Activated naive CD4-positive, alpha-beta T cell treated with anti-CD3 and anti-CD28 coated beads, Interleukin-2, amount 50 U/mL, for 72 hours (primary cell): Measurements from ENCODE around the gene HSPB2. TPM values are rescaled to one million over a fixed set of nuclear protein-coding genes. Genes with fewer than 3 reads are reported as not detected.
A peak's percentile ranks its signal among the peaks of the same experiment; 100 is the strongest.

Experiments
- ATAC-seq, 2 donors: fragments of 150-1000 bp; cut with Tn5 transposase; 2 replicates each; pipeline ENCODE4 v1.10.0; 2021; ENCODE audit warnings: mild to moderate bottlenecking in 2 of 2, moderate library complexity in 2 of 2
- DNase-seq, 2 donors: peaks; one replicate each; pipeline ENCODE4 v3.0.0; 2021 to 2022; ENCODE audit warnings: low spot score in 2 of 2
- H3K27ac Mint-ChIP-seq, 2 donors: one replicate each; pipeline ENCODE4 v1.8.0; 2022; ENCODE audit warnings: mild to moderate bottlenecking in 2 of 2, mixed read lengths in 2 of 2
- H3K36me3 Mint-ChIP-seq, 2 donors: one replicate each; pipeline ENCODE4 v1.8.0; 2022; ENCODE audit warnings: mixed read lengths in 2 of 2
- H3K9me3 Mint-ChIP-seq, 2 donors: one replicate each; pipeline ENCODE4 v1.8.0; 2022; ENCODE audit warnings: mixed read lengths in 2 of 2
- total RNA-seq, 2 donors: library from RNA; stranded (reverse); gene quantifications; one replicate each; pipeline ENCODE4 v1.2.3, GENCODE V29; 2022

Gene HSPB2
- total RNA-seq, 2 donors from 2014 or later: not detected

DNA sequence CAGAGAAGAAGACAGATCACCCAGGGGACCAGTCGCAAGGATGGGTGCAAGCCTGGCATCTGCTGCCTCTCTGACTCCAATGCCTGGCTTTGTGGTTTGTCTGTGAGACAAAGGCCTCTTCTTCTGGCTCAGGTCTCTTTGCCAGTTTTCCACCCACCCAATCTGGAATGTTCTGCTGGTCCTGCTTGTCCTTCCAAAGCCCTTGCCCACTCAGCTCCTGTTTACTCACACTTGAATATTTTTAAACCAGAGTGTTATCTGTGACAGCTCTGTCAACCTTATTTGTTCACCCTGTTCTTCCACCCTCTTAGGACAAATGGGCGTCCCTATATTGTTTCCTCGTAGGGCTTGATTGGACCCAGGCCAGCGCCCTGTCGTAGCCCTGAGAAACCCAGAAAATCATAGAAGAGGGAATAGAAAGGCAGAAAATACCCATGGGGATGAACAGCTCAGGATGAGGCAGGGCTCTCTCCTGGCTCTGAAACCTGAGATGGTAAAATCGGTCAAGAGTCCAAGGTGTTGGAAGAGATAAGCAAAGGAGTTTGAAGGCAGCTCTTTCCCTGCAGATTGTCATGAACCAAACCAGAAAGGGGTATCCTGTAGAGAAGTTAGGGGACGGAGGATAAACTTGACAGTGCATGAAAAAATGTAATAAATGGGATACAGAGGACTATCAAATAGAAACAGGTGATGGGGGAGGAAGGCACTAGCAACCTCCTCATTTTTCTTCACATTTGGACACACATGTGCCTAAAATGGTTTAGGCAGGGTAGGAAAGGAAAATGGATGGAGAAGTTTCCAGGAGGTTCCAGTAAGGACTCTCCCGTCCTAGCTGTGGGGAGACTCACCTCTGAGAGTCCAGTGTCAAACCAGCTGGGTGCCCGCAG is 1.6 kb upstream of the HSPB2 start:
- H3K36me3 Mint-ChIP-seq: no peaks in the 10 kb centered on the region
- peak overlapping the region in 1 of 2 donors; percentile 24 for H3K27ac Mint-ChIP-seq
- H3K9me3 Mint-ChIP-seq: no peaks in the 10 kb centered on the region
- ATAC-seq (no peak), DNase-seq (no peak)

DNA sequence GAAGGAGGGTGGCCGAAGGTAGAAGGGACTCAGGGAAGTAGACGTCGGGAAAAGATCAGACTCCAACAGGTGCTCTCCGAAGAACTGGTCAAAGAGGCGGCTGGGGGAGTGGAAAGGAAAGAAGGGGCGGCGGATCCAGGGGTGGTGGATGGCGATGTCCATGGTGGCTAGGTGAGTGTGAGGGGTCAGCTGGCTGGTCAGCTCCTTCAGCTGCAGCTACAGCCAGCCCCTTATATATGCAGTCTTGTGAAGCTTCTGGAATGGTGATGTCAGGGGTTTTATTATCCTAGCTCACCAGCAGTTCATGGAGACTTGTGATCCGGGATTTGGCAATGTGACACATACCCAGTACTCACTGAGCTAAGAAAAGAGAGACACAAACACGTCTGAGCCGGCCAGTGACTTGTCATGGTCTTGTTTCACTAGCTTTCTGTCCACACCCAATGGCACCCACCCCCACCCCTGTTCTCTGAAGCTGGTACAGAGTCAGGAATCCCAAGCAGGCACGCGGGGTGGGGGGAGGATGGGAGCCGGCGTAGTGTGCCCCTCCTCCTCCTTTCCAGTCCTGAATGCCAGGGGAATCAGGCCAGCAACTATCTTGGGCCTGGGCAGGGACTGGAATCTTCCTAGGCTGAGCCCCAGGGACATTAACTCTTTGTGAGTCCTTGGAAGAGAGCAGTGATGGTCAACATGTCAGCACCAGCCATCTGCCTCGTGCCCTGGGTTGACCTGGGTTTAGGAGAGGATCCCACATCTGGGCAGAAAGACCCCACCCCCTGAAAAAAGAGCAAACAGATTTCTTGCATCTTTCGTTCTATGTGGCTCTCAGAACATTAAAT is 752 bp upstream of the HSPB2 start, which contains the start of gene CRYAB:
Gene CRYAB, minus strand, starts transcription at position 208 of the 839 bp plus-strand sequence. Its CDS starts 46 bp downstream, at position 162.
- ATAC-seq (no peak), DNase-seq (no peak)
- Mint-ChIP-seq H3K27ac (peak within 1 kb of the TSS in 1 of 2 donors; percentile 24), H3K36me3 (no peaks in the 10 kb centered on the region), H3K9me3 (no peaks in the 10 kb centered on the region)

DNA sequence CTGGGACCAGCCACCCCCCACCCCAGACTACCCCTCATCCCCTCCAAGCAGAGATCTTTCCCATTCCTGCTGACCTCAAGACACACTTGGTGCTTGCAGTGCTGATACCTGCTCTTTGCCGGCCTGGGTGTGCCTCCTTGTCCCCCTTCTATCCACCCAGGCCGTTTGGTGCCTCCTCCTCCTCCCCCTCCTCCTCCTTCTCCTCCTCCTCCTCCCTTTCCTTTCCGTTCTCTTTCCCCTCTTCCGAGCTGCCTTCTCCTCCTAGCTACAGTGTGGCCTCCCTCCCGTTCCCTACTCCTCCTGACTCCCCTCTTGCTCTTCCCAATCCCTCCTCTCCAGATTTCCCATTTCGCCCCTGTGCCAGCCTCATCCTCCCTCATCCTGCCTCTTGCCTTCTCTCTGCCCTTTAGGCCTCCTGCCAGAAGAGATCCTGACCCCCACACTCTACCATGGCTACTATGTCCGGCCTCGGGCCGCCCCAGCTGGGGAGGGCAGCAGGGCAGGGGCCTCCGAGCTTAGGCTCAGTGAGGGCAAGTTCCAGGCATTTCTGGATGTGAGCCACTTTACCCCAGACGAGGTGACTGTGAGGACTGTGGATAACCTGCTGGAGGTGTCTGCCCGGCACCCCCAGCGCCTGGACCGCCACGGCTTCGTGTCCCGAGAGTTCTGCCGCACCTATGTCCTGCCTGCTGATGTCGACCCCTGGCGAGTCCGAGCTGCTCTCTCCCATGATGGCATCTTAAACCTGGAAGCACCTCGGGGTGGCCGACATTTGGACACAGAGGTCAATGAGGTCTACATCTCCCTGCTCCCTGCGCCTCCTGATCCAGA is 712 bp downstream of the HSPB2 start:
- H3K36me3 Mint-ChIP-seq: no peaks in the 10 kb centered on the region
- DNase-seq: no peak
- H3K27ac Mint-ChIP-seq: no peak overlapping the region
- no peak for ATAC-seq
- no peaks in the 10 kb centered on the region for H3K9me3 Mint-ChIP-seq

DNA sequence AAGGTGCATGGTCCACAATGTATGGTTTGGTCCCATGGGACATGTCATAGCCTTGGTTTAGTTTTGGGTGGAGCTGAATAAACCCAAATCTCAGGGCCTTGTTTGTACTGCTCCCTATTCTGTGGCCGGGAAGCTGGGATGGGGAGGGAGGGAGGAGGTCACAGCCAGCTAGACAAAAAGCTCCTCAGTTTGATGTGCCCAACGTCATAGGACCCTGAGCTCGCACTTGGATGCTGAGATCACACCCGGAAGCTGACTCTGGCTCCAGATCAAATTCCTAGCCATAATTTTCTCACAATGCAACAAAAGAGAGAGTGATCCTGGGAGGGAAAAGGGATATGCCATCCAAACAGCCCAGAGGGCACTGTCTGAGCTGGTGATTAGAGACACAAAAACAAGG is 1.5 kb downstream of the HSPB2 start:
- no peak for DNase-seq
- Mint-ChIP-seq H3K36me3 (no peaks in the 10 kb centered on the region), H3K27ac (no peak overlapping the region), H3K9me3 (no peaks in the 10 kb centered on the region)
- ATAC-seq: no peak

DNA sequence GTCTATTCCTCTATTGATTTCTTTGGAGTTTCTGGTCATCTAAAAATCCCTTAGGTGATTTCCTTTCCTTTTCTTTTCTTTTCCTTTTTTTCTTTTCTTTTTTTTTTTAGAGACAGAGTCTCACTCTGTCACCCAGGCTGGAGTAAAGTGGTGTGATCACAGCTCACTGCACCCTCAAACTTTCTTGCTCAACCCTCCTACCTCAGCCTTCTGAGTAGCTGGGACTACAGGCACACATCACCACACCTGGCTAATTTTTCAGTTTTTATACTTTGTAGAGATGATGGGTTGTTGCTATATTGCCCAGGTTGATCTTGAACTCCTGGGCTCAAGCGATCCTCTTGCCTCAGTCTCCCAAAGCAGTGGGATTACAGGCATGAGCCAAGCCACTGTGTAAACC is 4.2 kb downstream of the HSPB2 start:
- Mint-ChIP-seq H3K36me3 (no peaks in the 10 kb centered on the region), H3K9me3 (no peaks in the 10 kb centered on the region), H3K27ac (no peak overlapping the region)
- DNase-seq (no peak), ATAC-seq (no peak)

DNA sequence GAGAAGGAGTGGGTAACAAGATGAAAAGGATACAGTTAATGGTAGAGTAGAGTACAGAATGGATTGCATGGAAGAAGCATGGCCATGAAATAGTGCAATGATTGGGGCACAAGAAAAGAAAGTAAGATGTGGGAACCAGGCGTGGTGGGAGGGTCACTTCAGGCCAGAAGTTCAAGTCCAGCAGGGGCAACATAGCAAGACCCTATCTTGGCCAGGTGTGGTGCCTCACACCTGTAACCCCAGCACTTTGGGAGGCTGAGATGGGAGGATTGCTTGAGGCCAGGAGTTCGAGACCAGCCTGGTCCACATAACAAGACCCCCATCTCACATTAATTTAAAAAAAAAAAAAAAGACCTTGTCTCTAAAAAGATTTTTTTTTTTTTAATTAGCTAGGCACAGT is 4.8 kb downstream of the HSPB2 start:
- ATAC-seq (no peak), DNase-seq (no peak)
- H3K36me3 Mint-ChIP-seq: no peaks in the 10 kb centered on the region
- H3K27ac Mint-ChIP-seq: no peak overlapping the region
- H3K9me3 Mint-ChIP-seq: no peaks in the 10 kb centered on the region

DNA sequence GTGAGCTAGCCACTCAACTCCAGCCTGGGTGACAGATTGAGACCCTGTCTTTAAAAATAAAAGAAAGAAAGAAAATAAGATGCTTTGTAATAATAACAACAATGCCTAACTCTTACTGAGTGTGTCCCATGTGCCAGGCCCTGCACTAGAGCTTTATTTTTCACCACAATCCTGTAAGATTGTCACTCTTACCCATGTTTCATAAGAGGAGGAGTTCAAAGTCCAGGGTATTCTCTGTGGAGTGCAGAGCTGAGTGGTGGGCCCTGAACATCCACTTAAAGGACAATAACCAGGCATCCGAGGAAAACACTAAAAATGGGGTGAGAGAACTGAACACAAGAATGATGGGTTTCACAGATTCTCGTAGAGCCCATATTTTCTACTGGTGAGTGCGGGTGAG is 5.3 kb downstream of the HSPB2 start:
- no peak overlapping the region for H3K27ac Mint-ChIP-seq
- H3K36me3 Mint-ChIP-seq: no peaks in the 10 kb centered on the region
- ATAC-seq (no peak), DNase-seq (no peak)
- no peaks in the 10 kb centered on the region for H3K9me3 Mint-ChIP-seq

DNA sequence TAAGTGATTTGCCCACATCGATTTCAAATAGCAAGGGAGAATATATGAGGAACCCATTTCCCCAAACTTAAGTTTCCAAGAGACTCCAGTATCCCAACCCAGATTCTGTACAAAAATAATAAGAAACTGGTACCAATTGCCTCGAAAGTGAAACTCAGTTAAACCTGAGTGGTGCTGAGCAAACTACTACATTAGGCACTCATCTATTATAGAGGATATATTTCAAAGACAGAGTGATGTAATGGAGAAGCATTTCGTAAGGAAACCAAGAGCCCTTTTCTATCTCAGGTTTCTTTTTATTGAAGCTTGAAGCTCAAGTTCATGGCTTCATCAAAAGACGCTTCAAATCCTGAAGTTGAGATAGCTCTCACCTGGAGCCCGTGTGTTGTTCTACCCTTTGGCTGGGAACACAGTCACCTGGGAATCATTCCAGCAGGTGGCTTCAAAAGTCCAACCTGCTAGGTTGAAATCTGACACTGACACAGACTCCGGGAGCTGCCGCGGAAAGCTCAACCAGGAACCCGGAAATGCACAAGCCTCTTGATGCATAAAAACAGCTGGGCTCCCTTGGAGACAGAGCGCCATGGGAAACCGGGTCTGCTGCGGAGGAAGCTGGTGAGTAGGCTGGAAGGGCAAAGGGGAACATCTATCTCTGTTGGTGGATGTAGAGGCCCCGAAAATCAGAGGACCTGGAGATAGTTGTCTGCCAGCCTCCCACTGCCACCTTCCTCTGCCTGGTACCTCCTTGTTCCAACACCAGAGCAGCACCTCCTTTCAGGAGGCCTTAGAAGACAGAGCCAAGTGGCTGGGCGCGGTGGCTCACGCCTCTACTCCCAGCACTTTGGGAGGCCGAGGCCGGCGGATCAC is 6.1 kb downstream of the HSPB2 start, which contains the start of gene C11orf52:
Gene C11orf52, plus strand, starts transcription at position 524 of the 867 bp plus-strand sequence. Its CDS starts 60 bp downstream, at position 584.
- ATAC-seq: no peak
- no peak within 1 kb of the TSS for H3K27ac Mint-ChIP-seq
- H3K36me3 Mint-ChIP-seq: no peaks in the 10 kb centered on the region
- no peak for DNase-seq
- H3K9me3 Mint-ChIP-seq: no peaks in the 10 kb centered on the region

DNA sequence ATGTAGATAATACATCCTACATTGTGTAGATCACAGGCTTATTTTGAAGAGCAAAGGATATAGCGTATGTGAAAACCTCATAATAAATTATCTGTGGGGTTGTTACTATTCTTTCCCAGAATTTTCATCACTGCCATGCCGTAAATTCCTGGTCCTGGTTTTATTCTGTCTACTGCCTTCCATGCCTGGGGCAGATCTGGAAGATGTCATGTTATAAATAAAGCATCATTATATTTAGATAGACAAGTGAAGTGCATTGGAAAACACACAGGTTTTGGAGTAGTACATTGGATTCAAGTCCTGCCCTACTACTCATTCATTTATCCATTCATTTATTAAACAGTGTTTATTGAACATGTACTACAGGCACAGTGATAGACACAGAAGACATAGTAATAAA is 8.4 kb downstream of the HSPB2 start:
- H3K9me3 Mint-ChIP-seq: no peaks in the 10 kb centered on the region
- no peaks in the 10 kb centered on the region for H3K36me3 Mint-ChIP-seq
- ATAC-seq (no peak), DNase-seq (no peak)
- H3K27ac Mint-ChIP-seq: no peak overlapping the region

DNA sequence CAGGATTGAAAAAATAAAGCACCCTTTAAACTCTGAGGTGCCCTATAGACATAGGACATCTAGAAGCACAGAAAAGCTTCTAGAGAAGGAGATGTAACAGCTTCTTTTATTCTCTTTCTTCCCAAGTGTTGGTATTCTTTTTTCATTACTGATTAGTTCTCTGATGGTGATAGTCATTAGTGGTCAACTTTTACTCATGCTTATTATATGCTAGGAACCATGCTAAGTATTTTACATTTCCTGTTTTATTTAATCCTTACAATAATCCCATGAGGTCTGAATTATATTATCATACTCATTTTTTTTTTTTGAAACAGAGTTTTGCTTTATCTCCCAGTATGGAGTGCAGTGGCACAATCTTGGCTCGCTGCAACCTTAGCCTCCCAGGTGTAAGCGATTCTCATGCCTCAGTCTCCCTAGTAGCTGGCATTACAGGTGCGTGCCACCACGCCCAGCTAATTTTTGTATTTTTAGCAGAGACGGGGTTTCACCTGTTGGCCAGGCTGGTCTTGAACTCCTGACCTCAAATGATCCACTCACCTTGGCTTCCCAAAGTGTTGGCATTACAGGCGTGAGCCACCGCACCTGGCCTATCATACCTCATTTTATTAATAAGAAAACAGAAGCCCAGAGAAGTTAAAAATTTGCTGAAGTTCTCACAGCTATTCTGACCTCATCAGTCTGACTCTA is 9.2 kb downstream of the HSPB2 start:
- Mint-ChIP-seq H3K36me3 (no peaks in the 10 kb centered on the region), H3K9me3 (no peaks in the 10 kb centered on the region), H3K27ac (no peak overlapping the region)
- DNase-seq (no peak), ATAC-seq (no peak)

DNA sequence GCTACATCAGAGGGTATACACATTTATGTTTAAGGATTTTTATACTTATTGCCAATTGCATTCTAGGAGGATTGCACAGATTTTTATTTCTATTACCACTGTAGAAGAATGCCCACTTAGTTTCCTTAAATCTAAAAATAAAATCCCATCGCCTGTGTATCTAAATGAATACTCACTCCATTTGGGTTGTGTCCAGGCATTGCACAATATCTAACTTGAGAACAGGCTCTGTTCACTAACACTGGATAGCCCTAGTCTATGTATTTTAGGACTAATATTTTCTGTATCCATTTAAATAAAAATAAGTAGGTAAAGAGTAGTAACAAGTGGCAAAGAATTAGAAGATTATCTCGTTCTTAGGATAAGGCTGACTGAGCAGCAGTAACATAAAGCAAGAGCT is 10.3 kb downstream of the HSPB2 start:
- Mint-ChIP-seq H3K36me3 (no peaks in the 10 kb centered on the region), H3K9me3 (no peaks in the 10 kb centered on the region), H3K27ac (peak overlapping the region in 1 of 2 donors; percentile 2)
- no peak for ATAC-seq
- DNase-seq: no peak

DNA sequence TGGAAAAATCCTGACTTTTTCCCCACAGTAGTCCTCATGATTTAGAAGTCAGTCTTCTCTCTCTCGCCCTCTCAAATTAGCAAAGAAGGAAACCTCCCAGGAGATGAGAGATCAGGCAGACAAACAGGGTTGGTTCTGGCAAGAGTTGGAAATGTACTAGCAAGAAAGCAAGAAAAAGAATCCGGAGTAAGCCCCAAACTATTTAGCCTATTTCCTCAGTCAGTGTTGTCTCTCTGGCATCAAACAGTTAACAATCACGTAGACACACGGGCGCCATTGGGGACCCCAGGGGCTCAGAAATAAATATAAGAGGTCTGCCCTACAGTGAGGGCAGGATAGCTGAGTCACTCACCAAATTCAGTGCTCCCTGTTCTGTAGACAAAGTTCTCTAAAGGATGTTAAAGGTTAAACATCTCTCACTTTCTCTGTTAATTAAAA is 10.8 kb downstream of the HSPB2 start:
- no peak for ATAC-seq
- Mint-ChIP-seq H3K36me3 (no peaks in the 10 kb centered on the region), H3K27ac (peak overlapping the region; percentile 2 to 15), H3K9me3 (no peaks in the 10 kb centered on the region)
- no peak for DNase-seq

DNA sequence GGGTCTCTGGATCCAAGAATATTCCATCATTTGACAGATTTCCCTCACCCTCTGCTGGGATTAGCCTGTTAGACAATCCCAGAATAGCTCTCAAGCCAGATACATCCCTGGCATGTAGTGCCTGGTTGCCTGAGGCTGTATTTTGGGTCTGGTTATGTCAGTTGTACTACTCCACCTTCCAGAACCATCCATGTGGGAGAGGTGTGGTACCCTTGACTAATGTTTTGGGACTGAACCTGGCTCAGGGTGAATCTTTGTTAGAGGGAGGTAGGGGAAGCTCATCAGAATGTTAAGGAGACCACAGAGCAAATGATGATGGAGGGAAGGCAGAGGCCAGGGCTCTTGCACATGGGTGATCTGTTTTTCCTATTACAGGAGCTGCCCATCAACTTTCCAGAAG is 11.4 kb downstream of the HSPB2 start:
- H3K36me3 Mint-ChIP-seq: no peaks in the 10 kb centered on the region
- ATAC-seq: no peak
- peak overlapping the region in 1 of 2 donors; percentile 2 for H3K27ac Mint-ChIP-seq
- no peak for DNase-seq
- no peaks in the 10 kb centered on the region for H3K9me3 Mint-ChIP-seq

DNA sequence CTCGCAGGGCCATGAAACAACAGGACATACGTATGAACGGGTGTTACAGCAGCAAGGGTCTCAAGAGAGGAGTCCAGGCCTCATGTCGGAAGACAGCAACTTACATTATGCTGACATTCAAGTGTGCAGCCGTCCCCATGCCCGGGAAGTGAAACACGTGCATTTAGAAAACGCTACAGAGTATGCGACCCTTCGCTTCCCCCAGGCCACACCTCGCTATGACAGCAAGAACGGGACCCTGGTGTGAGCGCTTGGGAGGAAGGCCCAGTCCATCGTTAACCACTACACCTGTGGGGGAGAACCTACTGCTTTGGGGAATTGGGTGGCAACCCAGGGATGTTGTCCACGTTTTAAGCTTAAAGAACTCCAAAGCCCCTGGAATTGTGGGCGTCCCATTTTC is 13.4 kb downstream of the HSPB2 start:
- Mint-ChIP-seq H3K27ac (peak overlapping the region in 1 of 2 donors; percentile 86), H3K9me3 (no peaks in the 10 kb centered on the region), H3K36me3 (no peaks in the 10 kb centered on the region)
- no peak for ATAC-seq
- DNase-seq: no peak
